ENCODE measurements around the gene SH3BP2.

SH3BP2 gene

DNA sequence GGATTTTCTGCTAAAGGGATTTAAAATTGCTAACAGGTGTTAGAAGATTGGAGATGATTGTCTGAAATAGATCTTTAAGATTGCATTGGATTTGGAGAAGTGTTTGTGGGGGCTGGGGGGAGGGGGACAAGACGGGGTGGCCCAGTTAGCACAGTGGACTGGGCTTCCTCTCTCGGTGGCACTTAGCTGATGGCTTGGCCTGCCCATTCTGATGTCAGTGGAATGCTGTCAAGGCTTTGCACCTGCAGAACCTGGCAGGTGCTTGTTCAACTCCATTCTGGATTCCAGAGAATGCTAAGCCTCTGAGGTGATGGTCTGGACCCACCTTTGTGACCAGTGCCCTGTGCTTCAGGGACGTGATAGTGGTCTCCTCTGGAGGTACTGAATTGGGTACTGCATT, 94.5 kb downstream of the SH3BP2 start:
- no peak for DNase-seq

GRCh38 chr4:2888886-2889285, 96.0 kb downstream of the SH3BP2 start:
- no peak for DNase-seq
